DND-41 (cell line): Measurements from ENCODE around the gene SSR1.
A peak's percentile ranks its signal among the peaks of the same experiment; 100 is the strongest.

Experiments used
- ATAC-seq: fragments of 200-7000 bp; cut with Tn5 transposase; 3 replicates; pipeline ENCODE4 v1.9.1; 2021; ENCODE audit warnings: low read depth; ENCODE audit not compliant: insufficient read depth
- DNase-seq: peaks from one replicate; pipeline ENCODE4 v3.0.0-alpha.2; 2020
- H2AFZ ChIP-seq: 2 replicates; pipeline ENCODE4 v1.6.0; 2012; ENCODE audit warnings: low read depth, low read length
- H3K27ac ChIP-seq: 2 replicates; pipeline ENCODE4 v1.5.1; 2012; ENCODE audit warnings: low read length, inconsistent platforms
- H3K27me3 ChIP-seq: fragments of 200-600 bp; sonication (generic); 2 replicates; pipeline ENCODE4 v1.6.0; 2012; ENCODE audit warnings: low read length, mild to moderate bottlenecking, inconsistent platforms; ENCODE audit not compliant: insufficient read depth, poor library complexity
- H3K36me3 ChIP-seq: 2 replicates; pipeline ENCODE4 v1.5.1; 2012; ENCODE audit warnings: low read length, inconsistent platforms; ENCODE audit not compliant: insufficient read depth
- H3K4me1 ChIP-seq: 2 replicates; pipeline ENCODE4 v1.5.1; 2012; ENCODE audit warnings: mild to moderate bottlenecking, low read length; ENCODE audit not compliant: insufficient read depth
- H3K4me2 ChIP-seq: 2 replicates; pipeline ENCODE4 v1.6.0; 2012; ENCODE audit warnings: mild to moderate bottlenecking, moderate library complexity, low read length, inconsistent platforms; ENCODE audit not compliant: insufficient read depth
- H3K4me3 ChIP-seq, 2 experiments: fragments of 200-600 bp in 1 of 2; shearing (Covaris generic) in 1 of 2; 2 replicates each; pipeline ENCODE4 v1.5.1; 2012 to 2016; ENCODE audit warnings: inconsistent platforms in 2 of 2, low read length in 2 of 2, mild to moderate bottlenecking in 2 of 2, low read depth in 1 of 2, moderate library complexity in 1 of 2
- H3K79me2 ChIP-seq: 2 replicates; pipeline ENCODE4 v1.6.0; 2012; ENCODE audit warnings: low read length, inconsistent platforms; ENCODE audit not compliant: insufficient read depth
- H3K9ac ChIP-seq: 2 replicates; pipeline ENCODE4 v1.6.0; 2012; ENCODE audit warnings: low read depth, mild to moderate bottlenecking, inconsistent platforms, low read length, moderate library complexity
- H3K9me3 ChIP-seq: 2 replicates; pipeline ENCODE4 v1.5.1; 2012; ENCODE audit warnings: low read length, moderate library complexity, mild to moderate bottlenecking, inconsistent platforms; ENCODE audit not compliant: insufficient read depth, severe bottlenecking
- H4K20me1 ChIP-seq: 2 replicates; pipeline ENCODE4 v1.6.0; 2012; ENCODE audit warnings: low read length; ENCODE audit not compliant: insufficient read depth
- CTCF ChIP-seq: IDR thresholded peaks from 2 replicates; pipeline ENCODE4 v1.5.1; 2012; ENCODE audit warnings: borderline replicate concordance, low read length, moderate library complexity, mild to moderate bottlenecking; ENCODE audit not compliant: poor library complexity, severe bottlenecking; ENCODE audit errors: extremely low read depth
- EZH2 ChIP-seq: IDR thresholded peaks from 3 replicates; pipeline ENCODE4 v1.6.1; 2012; ENCODE audit warnings: borderline replicate concordance, low read depth, mild to moderate bottlenecking, moderate library complexity, low read length, inconsistent platforms; ENCODE audit not compliant: severe bottlenecking

SSR1 gene

GRCh38 chr6:7261032-7261841, 51.8 kb downstream of the SSR1 start:
- H3K4me1 ChIP-seq = peaks cover 10% of the 10 kb centered on the region; the same call in 1 of the 2 replicates
- no peaks in the 10 kb centered on the region for H3K79me2 ChIP-seq
- H3K27ac ChIP-seq = no peak overlapping the region
- ATAC-seq (peak; percentile 79), DNase-seq (peak; percentile 26)
- no peaks in the 10 kb centered on the region for H3K9me3 ChIP-seq
- H2AFZ ChIP-seq = peak overlapping the region; percentile 47
- peak overlapping the region in 1 of 2 experiments; percentile 46; a peak in 2 of 4 replicates for H3K4me3 ChIP-seq
- TF ChIP-seq CTCF (no peak), EZH2 (no peak)
- no peaks in the 10 kb centered on the region for H3K27me3 ChIP-seq
- H4K20me1 ChIP-seq = no peaks in the 10 kb centered on the region
- peak overlapping the region; percentile 21 for H3K9ac ChIP-seq
- H3K36me3 ChIP-seq = no peaks in the 10 kb centered on the region
- H3K4me2 ChIP-seq = peak overlapping the region; percentile 51

- no peak for TF ChIP-seq EZH2
- no peak for TF ChIP-seq CTCF
- Histone ChIP-seq H3K79me2 (no peaks in the 10 kb centered on the region), H3K27me3 (no peaks in the 10 kb centered on the region), H3K4me1 (peaks cover 10% of the 10 kb centered on the region; the same call in 1 of the 2 replicates), H3K4me2 (peak overlapping the region; percentile 51), H4K20me1 (no peaks in the 10 kb centered on the region), H3K9ac (peak overlapping the region; percentile 21; the same call in 1 of the 2 replicates), H3K4me3 (peak overlapping the region in 1 of 2 experiments; percentile 46; a peak in 1 of 4 replicates), H3K36me3 (no peaks in the 10 kb centered on the region), H3K27ac (no peak overlapping the region), H2AFZ (peak overlapping the region; percentile 47; the same call in 1 of the 2 replicates), H3K9me3 (no peaks in the 10 kb centered on the region)
- no peak for ATAC-seq
- DNase-seq = no peak
Observed at GRCh38 chr6:7260291-7261031, 52.5 kb downstream of the SSR1 start.

GRCh38 chr6:7258231-7258763, 54.7 kb downstream of the SSR1 start:
- ATAC-seq (no peak), DNase-seq (no peak)
- no peaks in the 10 kb centered on the region for H3K9me3 ChIP-seq
- no peak overlapping the region for H2AFZ ChIP-seq
- H3K4me3 ChIP-seq = no peak overlapping the region
- H3K27ac ChIP-seq = no peak overlapping the region
- TF ChIP-seq EZH2 (no peak), CTCF (no peak)
- no peaks in the 10 kb centered on the region for H3K79me2 ChIP-seq
- H3K4me2 ChIP-seq = no peak overlapping the region
- no peaks in the 10 kb centered on the region for H4K20me1 ChIP-seq
- H3K4me1 ChIP-seq = peaks cover 10% of the 10 kb centered on the region; the same call in 1 of the 2 replicates
- no peaks in the 10 kb centered on the region for H3K36me3 ChIP-seq
- no peaks in the 10 kb centered on the region for H3K27me3 ChIP-seq
- no peak overlapping the region for H3K9ac ChIP-seq
